22Rv1 (cell line): ENCODE results near the gene PAX6.

ENCODE experiments used
- H3K27ac ChIP-seq: fragments of 450-650 bp; 2 replicates; pipeline ENCODE4 v1.5.1; 2017
- CTCF ChIP-seq: fragments of 450-650 bp; IDR thresholded peaks from 2 replicates; pipeline ENCODE4 v1.5.1; 2017; ENCODE audit warnings: mild to moderate bottlenecking
- ZFX ChIP-seq: fragments of 450-650 bp; IDR thresholded peaks from 2 replicates; pipeline ENCODE4 v1.6.1; 2017; ENCODE audit warnings: antibody characterized with exemption, borderline replicate concordance

PAX6 gene

GRCh38 chr11:31772412-31772811 is 38.7 kb downstream of the PAX6 start:
- TF ChIP-seq CTCF (no peak), ZFX (no peak)

DNA sequence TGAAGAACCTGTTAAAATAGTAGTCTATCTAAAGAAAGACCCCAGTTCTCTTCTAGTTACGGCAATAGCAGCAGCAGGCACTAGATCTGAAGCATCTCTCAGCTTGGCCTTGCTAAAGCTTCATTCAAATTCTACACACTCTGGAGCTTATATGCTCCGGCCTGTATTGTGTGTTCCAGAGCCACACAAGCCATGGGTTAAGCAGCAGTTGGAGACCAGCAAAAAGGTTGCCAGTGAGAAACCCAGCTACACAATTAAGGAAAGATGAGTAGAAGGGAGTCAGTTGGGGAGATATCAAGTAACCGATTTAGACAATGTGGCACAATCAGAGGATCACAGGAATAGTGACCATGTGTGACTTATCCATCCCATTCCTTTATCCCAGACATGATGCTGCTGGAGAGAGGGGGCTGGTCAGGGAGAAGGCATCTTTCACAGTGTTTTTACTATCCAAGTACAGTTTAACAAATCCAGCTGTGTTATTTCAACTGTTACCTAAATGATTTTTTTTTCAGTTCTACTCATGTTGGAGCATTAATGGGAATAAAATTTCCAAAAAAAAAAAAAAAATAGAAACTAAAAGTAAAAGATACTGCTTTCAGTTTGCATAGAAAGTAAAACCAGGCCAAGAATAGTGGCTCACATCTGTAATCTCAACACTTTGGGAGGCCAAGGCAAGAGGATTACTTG is 41.0 kb downstream of the PAX6 start:
- no peak overlapping the region for H3K27ac ChIP-seq
- no peak for TF ChIP-seq CTCF
- no peak for TF ChIP-seq ZFX

More at GRCh38 chr11:31772412-31772811, 38.7 kb downstream of the PAX6 start:
- H3K27ac ChIP-seq = no peak overlapping the region

DNA sequence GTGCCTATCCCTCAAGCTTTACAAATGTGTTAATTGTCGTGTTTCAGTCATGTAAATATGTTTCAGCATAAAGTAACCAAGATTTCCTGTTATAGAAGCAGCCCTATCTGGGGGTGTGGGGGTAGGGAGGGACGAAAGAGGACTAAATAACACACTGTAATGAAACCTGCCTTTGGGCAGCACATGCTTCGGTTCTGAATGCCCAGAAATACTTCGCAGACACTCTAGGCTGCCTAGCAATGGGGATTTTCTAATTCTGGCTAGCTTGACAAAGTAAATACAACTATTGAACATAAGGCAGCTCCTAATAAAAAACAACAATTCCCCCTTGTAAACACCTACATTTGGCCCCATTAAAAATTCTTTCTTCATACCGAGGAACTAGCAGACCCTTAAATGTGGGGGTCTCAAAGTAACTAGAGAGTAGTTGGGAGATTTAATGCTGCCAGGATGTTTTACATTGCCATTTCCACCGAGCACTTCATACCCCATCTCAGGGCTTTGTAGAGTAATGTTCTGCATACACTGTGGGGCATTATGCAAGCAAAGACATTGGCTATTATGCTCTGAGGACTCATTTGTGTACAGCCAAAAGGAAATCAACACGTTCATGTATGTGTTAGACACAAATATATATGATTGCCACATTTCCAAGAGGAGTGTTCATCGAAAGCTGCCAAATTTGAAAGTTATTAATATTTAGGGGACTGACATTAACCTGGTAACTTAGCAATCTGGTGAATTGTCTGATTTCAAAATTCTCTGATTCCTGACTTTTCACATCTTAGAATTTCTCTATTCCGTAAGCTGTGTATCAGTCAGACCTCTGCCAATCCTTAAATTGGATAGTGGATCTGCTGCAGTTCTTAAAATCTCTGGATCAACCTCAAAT is 42.1 kb downstream of the PAX6 start:
- TF ChIP-seq ZFX = no peak
- H3K27ac ChIP-seq = no peak overlapping the region

GRCh38 chr11:31767685-31768084 is 43.4 kb downstream of the PAX6 start:
- no peak overlapping the region for H3K27ac ChIP-seq
- TF ChIP-seq CTCF = no peak
- no peak for TF ChIP-seq ZFX

- H3K27ac ChIP-seq = no peak overlapping the region
- TF ChIP-seq ZFX (no peak), CTCF (no peak)
Observed at GRCh38 chr11:31767066-31767465, 44.1 kb downstream of the PAX6 start.

- TF ChIP-seq ZFX (no peak), CTCF (no peak)
- H3K27ac ChIP-seq = no peak overlapping the region
Observed at GRCh38 chr11:31764766-31765165, 46.4 kb downstream of the PAX6 start.

- no peak for TF ChIP-seq CTCF
- TF ChIP-seq ZFX = no peak
- no peak overlapping the region for H3K27ac ChIP-seq
Observed at GRCh38 chr11:31764261-31764660, 46.9 kb downstream of the PAX6 start.
